HCT116 (cell line): ENCODE measurements around the gene PDE1A.

ENCODE experiments used
- CEBPB ChIP-seq: IDR thresholded peaks from 2 replicates; pipeline ENCODE4 v1.6.1; 2012; ENCODE audit warnings: low read depth
- CTCF ChIP-seq, 3 experiments: fragments of 200-600 bp in 1 of 3; sonication (generic) in 1 of 3; IDR thresholded peaks in 2 of 3; conservative IDR thresholded peaks in 1 of 3; 2 replicates each; pipeline ENCODE4 v1.5.1; 2012 to 2017; ENCODE audit warnings: low read depth in 2 of 3, low read length in 2 of 3, antibody characterized with exemption in 1 of 3, borderline replicate concordance in 1 of 3, control low read depth in 1 of 3, mild to moderate bottlenecking in 1 of 3, mixed read lengths in 1 of 3, mixed run types in 1 of 3, moderate library complexity in 1 of 3; ENCODE audit not compliant: insufficient read depth in 1 of 3
- EGR1 ChIP-seq: IDR thresholded peaks from 2 replicates; pipeline ENCODE4 v1.6.1; 2012; ENCODE audit warnings: low read depth
- EZH2 ChIP-seq: fragments of 200-600 bp; sonication (generic); IDR thresholded peaks from 2 replicates; pipeline ENCODE4 v1.6.1; 2017; ENCODE audit warnings: antibody characterized with exemption, mixed run types
- EZH2phosphoT487 ChIP-seq: fragments of 200-600 bp; IDR thresholded peaks from 2 replicates; pipeline ENCODE4 v1.6.1; 2018; ENCODE audit warnings: antibody characterized with exemption, borderline replicate concordance
- JUND ChIP-seq: IDR thresholded peaks from 2 replicates; pipeline ENCODE4 v1.6.1; 2012
- MAX ChIP-seq: IDR thresholded peaks from 2 replicates; pipeline ENCODE4 v1.6.1; 2012
- POLR2A ChIP-seq: IDR thresholded peaks from 2 replicates; pipeline ENCODE4 v1.7.0; 2011; ENCODE audit warnings: borderline replicate concordance; ENCODE audit not compliant: insufficient read depth, insufficient read length; ENCODE audit errors: extremely low read depth
- SIN3A ChIP-seq: IDR thresholded peaks from 2 replicates; pipeline ENCODE4 v1.6.1; 2012; ENCODE audit warnings: low read depth
- SP1 ChIP-seq: IDR thresholded peaks from 2 replicates; pipeline ENCODE4 v1.6.1; 2012; ENCODE audit warnings: low read depth
- TCF7L2 ChIP-seq: IDR thresholded peaks from 2 replicates; pipeline ENCODE4 v1.7.0; 2011; ENCODE audit warnings: borderline replicate concordance, inconsistent platforms; ENCODE audit not compliant: insufficient read depth, insufficient read length; ENCODE audit errors: extremely low read depth
- YY1 ChIP-seq: IDR thresholded peaks from 2 replicates; pipeline ENCODE4 v1.6.1; 2011; ENCODE audit warnings: low read length, low read depth, moderate library complexity, mild to moderate bottlenecking; ENCODE audit not compliant: insufficient replicate concordance; ENCODE audit errors: extremely low read depth
- ZFX ChIP-seq: fragments of 450-650 bp; IDR thresholded peaks from 2 replicates; pipeline ENCODE4 v1.6.1; 2017
- TF ChIP-seq, protein P1 (sequence below): IDR thresholded peaks from 2 replicates; pipeline ENCODE4 v1.6.1; 2012; ENCODE audit warnings: low read depth

DNA sequence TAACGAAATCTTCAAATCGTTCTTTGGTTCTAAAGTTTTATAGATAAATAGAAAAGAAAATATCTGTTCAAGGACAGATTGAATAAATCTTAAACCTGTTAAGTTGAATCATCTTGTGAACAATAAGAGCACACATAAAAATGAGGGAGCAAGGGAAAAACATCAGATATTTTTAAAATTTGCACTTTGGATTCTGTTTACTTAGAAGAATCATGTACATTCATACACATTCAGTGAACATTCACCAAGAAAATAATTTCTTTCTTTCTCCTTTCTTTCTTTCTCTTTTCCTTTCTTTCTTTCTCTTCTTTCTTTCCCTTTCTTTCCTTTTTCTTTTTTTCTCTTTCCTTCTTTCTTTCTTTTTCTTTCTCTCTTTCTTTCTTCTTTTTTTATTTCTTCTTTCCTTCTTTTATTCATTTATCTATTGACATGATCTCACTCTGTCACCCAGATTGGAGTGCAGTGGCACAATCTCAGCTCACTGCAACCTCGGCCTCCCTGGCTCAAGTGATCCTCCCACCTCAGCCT, 164.9 kb downstream of the PDE1A start:
- TF ChIP-seq POLR2A (no peak), EZH2phosphoT487 (no peak), CEBPB (no peak), CTCF (IDR thresholded peaks at IDR 0.05 in 2 of 3, conservative IDR thresholded peaks at IDR 0.05 in 1 of 3; ENCODE audit: borderline replicate concordance in 1 of 3, insufficient read depth in 1 of 3, low read depth in 2 of 3, low read length in 2 of 3) (no peak), EZH2 (no peak), SIN3A (no peak), MAX (no peak), ZFX (no peak), JUND (no peak), SP1 (no peak), EGR1 (no peak), YY1 (no peak), TCF7L2 (no peak)
- TF ChIP-seq, protein P1, sequence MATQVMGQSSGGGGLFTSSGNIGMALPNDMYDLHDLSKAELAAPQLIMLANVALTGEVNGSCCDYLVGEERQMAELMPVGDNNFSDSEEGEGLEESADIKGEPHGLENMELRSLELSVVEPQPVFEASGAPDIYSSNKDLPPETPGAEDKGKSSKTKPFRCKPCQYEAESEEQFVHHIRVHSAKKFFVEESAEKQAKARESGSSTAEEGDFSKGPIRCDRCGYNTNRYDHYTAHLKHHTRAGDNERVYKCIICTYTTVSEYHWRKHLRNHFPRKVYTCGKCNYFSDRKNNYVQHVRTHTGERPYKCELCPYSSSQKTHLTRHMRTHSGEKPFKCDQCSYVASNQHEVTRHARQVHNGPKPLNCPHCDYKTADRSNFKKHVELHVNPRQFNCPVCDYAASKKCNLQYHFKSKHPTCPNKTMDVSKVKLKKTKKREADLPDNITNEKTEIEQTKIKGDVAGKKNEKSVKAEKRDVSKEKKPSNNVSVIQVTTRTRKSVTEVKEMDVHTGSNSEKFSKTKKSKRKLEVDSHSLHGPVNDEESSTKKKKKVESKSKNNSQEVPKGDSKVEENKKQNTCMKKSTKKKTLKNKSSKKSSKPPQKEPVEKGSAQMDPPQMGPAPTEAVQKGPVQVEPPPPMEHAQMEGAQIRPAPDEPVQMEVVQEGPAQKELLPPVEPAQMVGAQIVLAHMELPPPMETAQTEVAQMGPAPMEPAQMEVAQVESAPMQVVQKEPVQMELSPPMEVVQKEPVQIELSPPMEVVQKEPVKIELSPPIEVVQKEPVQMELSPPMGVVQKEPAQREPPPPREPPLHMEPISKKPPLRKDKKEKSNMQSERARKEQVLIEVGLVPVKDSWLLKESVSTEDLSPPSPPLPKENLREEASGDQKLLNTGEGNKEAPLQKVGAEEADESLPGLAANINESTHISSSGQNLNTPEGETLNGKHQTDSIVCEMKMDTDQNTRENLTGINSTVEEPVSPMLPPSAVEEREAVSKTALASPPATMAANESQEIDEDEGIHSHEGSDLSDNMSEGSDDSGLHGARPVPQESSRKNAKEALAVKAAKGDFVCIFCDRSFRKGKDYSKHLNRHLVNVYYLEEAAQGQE = no peak
